Fibroblast of pulmonary artery (primary cell): ENCODE measurements around the gene MCF2L.

Experiments
- DNase-seq: peaks from one replicate; pipeline ENCODE4 v3.0.0-alpha.2; 2010; ENCODE audit warnings: low read depth
- H3K4me3 ChIP-seq: replicated peaks from 2 replicates; pipeline ENCODE4 v1.5.1; 2011; ENCODE audit warnings: low read depth, mild to moderate bottlenecking, control low read depth, low read length, moderate library complexity
- CTCF ChIP-seq: IDR thresholded peaks from 2 replicates; pipeline ENCODE4 v1.5.1; 2011; ENCODE audit warnings: mild to moderate bottlenecking, control low read depth, low read length, inconsistent platforms; ENCODE audit errors: missing control alignments

Gene MCF2L

GRCh38 chr13:113122550-113123225, 153.7 kb downstream of the MCF2L start, which contains the start of gene F10:
TSS of gene F10 (plus strand) at chr13:113122799. CDS start at chr13:113122856, 57 bp downstream.
- TF ChIP-seq CTCF, result no peak
- peak within 1 kb of the TSS; percentile 38 for H3K4me3 ChIP-seq
- peak; percentile 67 for DNase-seq

- TF ChIP-seq CTCF, result peak; percentile 25
- no peak overlapping the region for H3K4me3 ChIP-seq
- DNase-seq, result no peak
These were observed 154.5 kb downstream of the MCF2L start for GRCh38 chr13:113123226-113124201.

GRCh38 chr13:113124211-113124970, 155.4 kb downstream of the MCF2L start:
- DNase-seq, result no peak
- no peak overlapping the region for H3K4me3 ChIP-seq
- no peak for TF ChIP-seq CTCF

- TF ChIP-seq CTCF, result no peak
- DNase-seq, result no peak
- no peak overlapping the region for H3K4me3 ChIP-seq
These were observed 156.7 kb downstream of the MCF2L start for GRCh38 chr13:113125506-113126264.

GRCh38 chr13:113126265-113127150, 157.5 kb downstream of the MCF2L start:
- no peak for DNase-seq
- H3K4me3 ChIP-seq, result no peak overlapping the region
- TF ChIP-seq CTCF, result no peak
